Measurements from ENCODE around the gene MYO3B.

- TF ChIP-seq, protein P1, sequence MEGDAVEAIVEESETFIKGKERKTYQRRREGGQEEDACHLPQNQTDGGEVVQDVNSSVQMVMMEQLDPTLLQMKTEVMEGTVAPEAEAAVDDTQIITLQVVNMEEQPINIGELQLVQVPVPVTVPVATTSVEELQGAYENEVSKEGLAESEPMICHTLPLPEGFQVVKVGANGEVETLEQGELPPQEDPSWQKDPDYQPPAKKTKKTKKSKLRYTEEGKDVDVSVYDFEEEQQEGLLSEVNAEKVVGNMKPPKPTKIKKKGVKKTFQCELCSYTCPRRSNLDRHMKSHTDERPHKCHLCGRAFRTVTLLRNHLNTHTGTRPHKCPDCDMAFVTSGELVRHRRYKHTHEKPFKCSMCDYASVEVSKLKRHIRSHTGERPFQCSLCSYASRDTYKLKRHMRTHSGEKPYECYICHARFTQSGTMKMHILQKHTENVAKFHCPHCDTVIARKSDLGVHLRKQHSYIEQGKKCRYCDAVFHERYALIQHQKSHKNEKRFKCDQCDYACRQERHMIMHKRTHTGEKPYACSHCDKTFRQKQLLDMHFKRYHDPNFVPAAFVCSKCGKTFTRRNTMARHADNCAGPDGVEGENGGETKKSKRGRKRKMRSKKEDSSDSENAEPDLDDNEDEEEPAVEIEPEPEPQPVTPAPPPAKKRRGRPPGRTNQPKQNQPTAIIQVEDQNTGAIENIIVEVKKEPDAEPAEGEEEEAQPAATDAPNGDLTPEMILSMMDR (conservative IDR thresholded peaks at IDR 0.05), result no peak
- no peak for TF ChIP-seq ZFX (IDR thresholded peaks at IDR 0.05)
These were observed 388.2 kb downstream of the MYO3B start for GRCh38 chr2:170566138-170566537.
